ENCODE measurements around the gene VPREB3. TPM values are rescaled to one million over a fixed set of nuclear protein-coding genes. Genes with fewer than 3 reads are reported as not detected.

Gene VPREB3
- total and polyA plus RNA-seq, 7 donors: 2.4 to 65.9 TPM; not detected in 5

- TF ChIP-seq POLR2A (IDR thresholded peaks at IDR 0.05) (no peak), CTCF (IDR thresholded peaks at IDR 0.05) (no peak), EP300 (IDR thresholded peaks at IDR 0.05) (no peak), POLR2AphosphoS5 (IDR thresholded peaks at IDR 0.05) (no peak)
- Histone ChIP-seq H3K4me1 (no peaks in the 10 kb centered on the region), H3K9me3 (no peaks in the 10 kb centered on the region), H3K27ac (no peak overlapping the region), H3K36me3 (peaks cover 0 to 100% (median 42%) of the 10 kb centered on the region in 4 donors), H3K4me3 (no peak overlapping the region), H3K27me3 (no peaks in the 10 kb centered on the region)
- DNase-seq: no peak
- 73 to 87% methylated on average over 1 of the region's 1 CpG for WGBS, 2 donors
- intact Hi-C loops (cut with DNase I): no loop called here
Measured at GRCh38 chr22:23708270-23708669, 46.0 kb downstream of the VPREB3 start.

- Histone ChIP-seq H3K27me3 (no peaks in the 10 kb centered on the region), H3K27ac (no peak overlapping the region), H3K4me3 (no peak overlapping the region), H3K4me1 (no peaks in the 10 kb centered on the region), H3K9me3 (no peaks in the 10 kb centered on the region), H3K36me3 (peaks cover 0 to 95% (median 32%) of the 10 kb centered on the region in 4 donors)
- WGBS, 2 donors: 65 to 89% methylated on average over 3 of the region's 3 CpGs
- intact Hi-C loops (cut with DNase I): no loop called here
- TF ChIP-seq EP300 (IDR thresholded peaks at IDR 0.05): no peak
- DNase-seq: no peak
Measured at GRCh38 chr22:23705358-23705757, 48.9 kb downstream of the VPREB3 start.

- Histone ChIP-seq H3K27ac (no peak overlapping the region), H3K4me3 (no peak overlapping the region), H3K4me1 (no peaks in the 10 kb centered on the region), H3K27me3 (no peaks in the 10 kb centered on the region), H3K9me3 (no peaks in the 10 kb centered on the region), H3K36me3 (peaks cover 0 to 95% (median 33%) of the 10 kb centered on the region in 4 donors)
- intact Hi-C loops (cut with DNase I): no loop called here
- 84 to 90% methylated on average over 3 of the region's 3 CpGs for WGBS, 2 donors
- no peak for DNase-seq
- no peak for TF ChIP-seq POLR2AphosphoS5 (IDR thresholded peaks at IDR 0.05)
- TF ChIP-seq POLR2A (IDR thresholded peaks at IDR 0.05): no peak
- TF ChIP-seq CTCF (IDR thresholded peaks at IDR 0.05): no peak
- no peak for TF ChIP-seq EP300 (IDR thresholded peaks at IDR 0.05)
Measured at GRCh38 chr22:23704829-23705228, 49.4 kb downstream of the VPREB3 start.

GRCh38 chr22:23704062-23704461 is 50.2 kb downstream of the VPREB3 start:
- Histone ChIP-seq H3K36me3 (peaks cover 0 to 95% (median 31%) of the 10 kb centered on the region in 4 donors), H3K27me3 (no peaks in the 10 kb centered on the region), H3K27ac (no peak overlapping the region), H3K4me3 (no peak overlapping the region), H3K4me1 (no peaks in the 10 kb centered on the region), H3K9me3 (no peaks in the 10 kb centered on the region)
- intact Hi-C loops (cut with DNase I): no loop called here
- no peak for DNase-seq
- TF ChIP-seq POLR2A (IDR thresholded peaks at IDR 0.05): no peak
- no peak for TF ChIP-seq CTCF (IDR thresholded peaks at IDR 0.05)
- no peak for TF ChIP-seq EP300 (IDR thresholded peaks at IDR 0.05)
- TF ChIP-seq POLR2AphosphoS5 (IDR thresholded peaks at IDR 0.05): no peak
- 94 to 95% methylated on average over 5 of the region's 5 CpGs for WGBS, 2 donors

Other genes starting within 250 kb of the VPREB3 start
- gene IGLL1, start 174.1 kb downstream of the VPREB3 start, total RNA-seq: not detected
- not detected for gene IGLL1, start 174.1 kb downstream of the VPREB3 start, polyA plus RNA-seq
- under 1 TPM in 1 of 4 donors, not detected in 3; 0.83 TPM for gene DRICH1, start 122.1 kb downstream of the VPREB3 start, total RNA-seq
- gene DRICH1, start 122.1 kb downstream of the VPREB3 start, polyA plus RNA-seq: under 1 TPM in 1 of 3 donors, not detected in 2; 0.50 TPM
- not detected for gene RGL4, start 63.4 kb downstream of the VPREB3 start, total RNA-seq
- gene RGL4, start 63.4 kb downstream of the VPREB3 start, polyA plus RNA-seq: 1 to 10 TPM; 1.8 to 3.2 (median 2.8) TPM
- gene ZNF70, start 3.3 kb downstream of the VPREB3 start, total RNA-seq: 1 to 10 TPM; 2.6 to 5.5 (median 3.0) TPM
- gene ZNF70, start 3.3 kb downstream of the VPREB3 start, polyA plus RNA-seq: 1 to 10 TPM in 1 of 3 donors, under 1 TPM in 2; 0.23 to 1.8 (median 0.60) TPM
- under 1 TPM in 1 of 4 donors, not detected in 3; 0.36 TPM for gene C22orf15, start 8.6 kb upstream of the VPREB3 start, total RNA-seq
- under 1 TPM in 1 of 3 donors, not detected in 2; 0.45 TPM for gene C22orf15, start 8.6 kb upstream of the VPREB3 start, polyA plus RNA-seq
- gene CHCHD10, start 13.5 kb upstream of the VPREB3 start, total RNA-seq: 10 to 100 TPM in 3 of 4 donors, 1 to 10 TPM in 1; 5.7 to 51.5 (median 29.1) TPM
- 100 to 1,000 TPM; 272 to 336 (median 286) TPM for gene CHCHD10, start 13.5 kb upstream of the VPREB3 start, polyA plus RNA-seq
- 1 to 10 TPM; 4.6 to 9.9 (median 8.6) TPM for gene MMP11, start 18.4 kb upstream of the VPREB3 start, total RNA-seq
- gene MMP11, start 18.4 kb upstream of the VPREB3 start, polyA plus RNA-seq: 1 to 10 TPM in 1 of 3 donors, under 1 TPM in 1, not detected in 1; 0.60 to 4.4 TPM
- 10 to 100 TPM; 25.0 to 85.7 (median 45.5) TPM for gene SMARCB1, start 32.5 kb upstream of the VPREB3 start, total RNA-seq
- gene SMARCB1, start 32.5 kb upstream of the VPREB3 start, polyA plus RNA-seq: 10 to 100 TPM; 39.0 to 70.8 (median 43.9) TPM
- under 1 TPM in 2 of 4 donors, not detected in 2; 0.28 to 0.36 TPM for gene DERL3, start 84.6 kb upstream of the VPREB3 start, total RNA-seq
- gene DERL3, start 84.6 kb upstream of the VPREB3 start, polyA plus RNA-seq: 10 to 100 TPM in 1 of 3 donors, 1 to 10 TPM in 2; 1.8 to 18.3 (median 5.1) TPM
- 10 to 100 TPM; 13.8 to 23.5 (median 16.4) TPM for gene SLC2A11, start 103.5 kb upstream of the VPREB3 start, total RNA-seq
- 10 to 100 TPM in 1 of 3 donors, 1 to 10 TPM in 2; 4.8 to 12.5 (median 5.5) TPM for gene SLC2A11, start 103.5 kb upstream of the VPREB3 start, polyA plus RNA-seq
- 100 to 1,000 TPM; 159 to 296 (median 216) TPM for gene MIF, start 140.0 kb upstream of the VPREB3 start, total RNA-seq
- gene MIF, start 140.0 kb upstream of the VPREB3 start, polyA plus RNA-seq: 100 to 1,000 TPM; 333 to 684 (median 353) TPM
- 1 to 10 TPM in 3 of 4 donors, under 1 TPM in 1; 0.71 to 9.4 (median 3.6) TPM for gene GSTT2B, start 206.8 kb upstream of the VPREB3 start, total RNA-seq
- 1 to 10 TPM in 1 of 3 donors, not detected in 2; 6.7 TPM for gene GSTT2B, start 206.8 kb upstream of the VPREB3 start, polyA plus RNA-seq
- gene DDTL, start 212.5 kb upstream of the VPREB3 start, total RNA-seq: 1 to 10 TPM in 1 of 4 donors, under 1 TPM in 1, not detected in 2; 0.55 to 2.0 TPM
- gene DDTL, start 212.5 kb upstream of the VPREB3 start, polyA plus RNA-seq: 1 to 10 TPM; 1.2 to 7.3 (median 2.8) TPM
- 100 to 1,000 TPM in 2 of 4 donors, 10 to 100 TPM in 2; 80.9 to 144 (median 111) TPM for gene DDT, start 220.0 kb upstream of the VPREB3 start, total RNA-seq
- 100 to 1,000 TPM; 261 to 640 (median 486) TPM for gene DDT, start 220.0 kb upstream of the VPREB3 start, polyA plus RNA-seq
- not detected for gene GSTT2, start 225.7 kb upstream of the VPREB3 start, total RNA-seq
- gene GSTT2, start 225.7 kb upstream of the VPREB3 start, polyA plus RNA-seq: 1 to 10 TPM in 2 of 3 donors, not detected in 1; 1.1 to 1.2 TPM

All from sigmoid colon (tissue), 7 donors.